HepG2 (cell line): Measurements from ENCODE around the gene PHKA2. TPM values are rescaled to one million over a fixed set of nuclear protein-coding genes. Genes with fewer than 3 reads are reported as not detected.

ENCODE experiments used
- ATAC-seq: fragments of 200-7000 bp; cut with Tn5 transposase; 3 replicates; pipeline ENCODE4 v1.9.1; 2020; ENCODE audit warnings: mild to moderate bottlenecking, moderate library complexity
- BruUV-seq: library from RNA; stranded (reverse); fragments of 400-500 nt; replicated peaks from 2 replicates; lab custom pipeline; 2021; lab: Mats Ljungman, UMichigan
- CTCF ChIA-PET: fragments of 300-600 bp; formaldehyde crosslinking; extraction: SDS; loops from one replicate; lab custom pipeline; 2021; ENCODE audit warnings: low total read pairs, inconsistent platforms, low intra/inter-chr PET ratio; lab: Yijun Ruan, JAX
- POLR2A ChIA-PET: fragments of 350-600 bp; sonication (Branson Sonifier 250); formaldehyde crosslinking; loops from one replicate; lab custom pipeline; 2020; ENCODE audit warnings: antibody characterized with exemption, inconsistent platforms; lab: Yijun Ruan, JAX
- DNase-seq: peaks from one replicate; pipeline ENCODE4 v3.0.0-alpha.2; 2015; ENCODE audit warnings: low spot score
- FAIRE-seq: peaks from 3 replicates; lab custom pipeline; 2011; peaks lifted over from hg19 to GRCh38; lab: Jason Lieb, UNC
- H2AFZ ChIP-seq: one replicate; pipeline ENCODE4 v1.6.1; 2011; ENCODE audit warnings: low read length, inconsistent platforms
- H3K27ac ChIP-seq: fragments of 300-600 bp; 3 replicates; pipeline ENCODE4 v1.8.0; 2011; ENCODE audit warnings: mixed run types, mild to moderate bottlenecking, mixed read lengths, low read length, inconsistent platforms; ENCODE audit not compliant: insufficient read depth; ENCODE audit errors: extremely low read length
- H3K27me3 ChIP-seq, 2 experiments: fragments of 200-600 bp in 1 of 2; 2 replicates in 1 of 2; 3 replicates in 1 of 2; pipeline versions ENCODE4 v1.6.0 to v1.8.0; 2011; ENCODE audit warnings: low read length in 2 of 2, mild to moderate bottlenecking in 2 of 2, moderate library complexity in 2 of 2, inconsistent platforms in 1 of 2; ENCODE audit not compliant: insufficient read depth in 2 of 2, control insufficient read depth in 1 of 2
- H3K36me3 ChIP-seq, 2 experiments: fragments of 200-600 bp in 1 of 2; replicated peaks in 1 of 2; 2 replicates in 1 of 2; 3 replicates in 1 of 2; pipeline versions ENCODE4 v1.5.1 to v1.8.0; 2011; ENCODE audit warnings: low read length in 2 of 2, inconsistent platforms in 1 of 2; ENCODE audit not compliant: insufficient read depth in 2 of 2, control insufficient read depth in 1 of 2
- H3K4me1 ChIP-seq: 2 replicates; pipeline ENCODE4 v1.5.1; 2012; ENCODE audit warnings: low read length, inconsistent platforms; ENCODE audit not compliant: insufficient read depth
- H3K4me2 ChIP-seq: 2 replicates; pipeline ENCODE4 v1.6.0; 2011; ENCODE audit warnings: low read depth, low read length, inconsistent platforms
- H3K4me3 ChIP-seq, 3 experiments: fragments of 200-600 bp in 1 of 3; sonication (generic), shearing (Covaris generic) in 1 of 3; replicated peaks in 1 of 3; 2 replicates each; pipeline ENCODE4 v1.5.1; 2011 to 2016; ENCODE audit warnings: low read length in 3 of 3, inconsistent platforms in 2 of 3, low read depth in 2 of 3, mild to moderate bottlenecking in 2 of 3, control low read depth in 1 of 3, mixed read lengths in 1 of 3; ENCODE audit not compliant: insufficient read depth in 1 of 3
- H3K79me2 ChIP-seq: one replicate; pipeline ENCODE4 v1.6.1; 2011; ENCODE audit warnings: low read length, inconsistent platforms; ENCODE audit not compliant: insufficient read depth
- H3K9ac ChIP-seq: 2 replicates; pipeline ENCODE4 v1.6.0; 2011; ENCODE audit warnings: mild to moderate bottlenecking, low read depth, low read length, inconsistent platforms; ENCODE audit not compliant: insufficient read depth
- H3K9me3 ChIP-seq: 2 replicates; pipeline ENCODE4 v1.5.1; 2012; ENCODE audit warnings: mild to moderate bottlenecking, low read length
- H4K20me1 ChIP-seq: 2 replicates; pipeline ENCODE4 v1.6.0; 2011; ENCODE audit warnings: inconsistent platforms, mild to moderate bottlenecking, low read length, moderate library complexity; ENCODE audit not compliant: insufficient read depth
- NFATC3 ChIP-seq: sonication (generic); formaldehyde crosslinking; IDR thresholded peaks from 2 replicates; pipeline ENCODE4 v1.5.1; 2020; ENCODE audit warnings: mild to moderate bottlenecking, missing genetic modification reagents
- RXRA ChIP-seq: sonication (generic); formaldehyde crosslinking; IDR thresholded peaks from 2 replicates; pipeline ENCODE4 v1.5.1; 2020; ENCODE audit warnings: missing genetic modification reagents
- U2AF1 ChIP-seq: fragments of 200-400 bp; formaldehyde crosslinking; optimal IDR thresholded peaks from 2 replicates; pipeline ENCODE3; 2017; ENCODE audit warnings: mild to moderate bottlenecking, low read depth, low read length
- ZNF160 ChIP-seq: sonication (generic); formaldehyde crosslinking; IDR thresholded peaks from 2 replicates; pipeline ENCODE4 v1.8.0; 2022; ENCODE audit warnings: mild to moderate bottlenecking, inconsistent platforms, missing genetic modification reagents
- ZNF660 ChIP-seq: sonication (generic); formaldehyde crosslinking; IDR thresholded peaks from 2 replicates; pipeline ENCODE4 v1.5.1; 2020; ENCODE audit warnings: mild to moderate bottlenecking, low read depth, missing genetic modification reagents, borderline replicate concordance
- ZNF775 ChIP-seq: sonication (generic); formaldehyde crosslinking; IDR thresholded peaks from 2 replicates; pipeline ENCODE4 v1.4.0; 2020; ENCODE audit warnings: missing genetic modification reagents, mild to moderate bottlenecking, moderate library complexity, borderline replicate concordance
- WGBS: methylation state at CpG from one replicate; pipeline ENCODE4 v1.1.6; 2017; ENCODE audit warnings: low lambda C conversion rate; 5-methylcytosine and 5-hydroxymethylcytosine counted together
- in situ Hi-C: cut with HindIII; loops from 2 replicates; pipeline ENCODE4 v1.10.0; 2017; ENCODE audit warnings: low pct_unique_long_range_greater_than_20kb; ENCODE audit not compliant: extremely low pct_ligation_motif_present
- intact Hi-C: fragments of 100-400 bp; cut with micrococcal nuclease; formaldehyde crosslinking; loops from one replicate; pipeline ENCODE4 v1.10.0; 2022; ENCODE audit not compliant: unreplicated experiment
- polyA plus RNA-seq, 8 experiments: library from polyadenylated mRNA; depleted of rRNA in 3 of 8; stranded (reverse) in 7 of 8; unstranded in 1 of 8; fragments of >200 nt; fragmentation: Illumina TruSeq in 4 of 8; extraction: Trizol in 4 of 8; gene quantifications; 2 replicates each; pipeline versions ENCODE4 v1.2.1 to v1.2.3, GENCODE V29; 2011 to 2016; ENCODE audit warnings: low read depth in 4 of 8, missing spikeins in 1 of 8, mixed read lengths in 1 of 8; ENCODE audit not compliant: insufficient read depth in 1 of 8
- total RNA-seq, 5 experiments: library from RNA; depleted of rRNA; stranded (reverse); fragments of >200 nt; fragmentation: Illumina TruSeq; extraction: Trizol; gene quantifications; 2 replicates each; pipeline ENCODE4 v1.2.3, GENCODE V29; 2016; ENCODE audit warnings: low read depth in 1 of 5
- TF ChIP-seq, protein P1 (sequence below): sonication (generic); formaldehyde crosslinking; IDR thresholded peaks from 2 replicates; pipeline ENCODE4 v1.5.0; 2020; ENCODE audit warnings: mild to moderate bottlenecking, low read depth, missing genetic modification reagents, borderline replicate concordance
- TF ChIP-seq, protein P2 (sequence below): sonication (generic); formaldehyde crosslinking; IDR thresholded peaks from 2 replicates; pipeline ENCODE4; 2020; ENCODE audit warnings: missing genetic modification reagents, mild to moderate bottlenecking, borderline replicate concordance
- TF ChIP-seq, protein P3 (sequence below): sonication (generic); formaldehyde crosslinking; IDR thresholded peaks from one replicate; pipeline ENCODE4 v1.5.1; 2020; ENCODE audit warnings: mild to moderate bottlenecking, missing genetic modification reagents; ENCODE audit errors: not compliant biosample characterization
- TF ChIP-seq, protein P4 (sequence below): sonication (generic); formaldehyde crosslinking; IDR thresholded peaks from 2 replicates; pipeline ENCODE4 v1.4.0; 2020; ENCODE audit warnings: missing genetic modification reagents

The PHKA2 gene
- total and polyA plus RNA-seq, 2 of the 13 experiments (the other 11 are each of a cell fraction or from before 2014, with no cell fraction given) = 20.5 to 273 TPM

DNA sequence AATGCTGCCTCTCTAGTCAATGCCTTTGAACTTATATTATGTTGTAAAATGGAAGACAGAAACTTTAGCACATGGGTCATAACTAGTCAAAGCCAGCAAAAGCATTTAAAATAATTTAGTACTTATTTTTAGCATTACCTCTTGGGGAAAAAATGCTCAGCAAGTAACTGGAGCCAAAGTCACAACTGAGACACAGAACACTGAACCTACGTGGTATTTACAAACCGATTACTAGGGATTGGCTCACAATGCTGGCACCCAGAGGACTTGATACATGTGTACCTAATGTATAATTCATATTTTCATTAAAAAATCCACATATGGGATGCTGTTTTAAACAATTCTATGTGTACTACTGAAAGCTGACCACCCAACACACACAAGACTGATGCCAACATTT is 38.4 kb downstream of the PHKA2 start:
- no peak for FAIRE-seq
- Histone ChIP-seq H3K4me3 (no peak overlapping the region), H4K20me1 (0 out of 2 replicates have a peak, but pooled peaks cover 2% of the 10 kb centered on the region), H3K9ac (no peak overlapping the region), H3K4me1 (no peaks in the 10 kb centered on the region), H2AFZ (no peak overlapping the region), H3K4me2 (no peak overlapping the region), H3K27ac (no peak overlapping the region), H3K36me3 (peaks cover 7 to 65% of the 10 kb centered on the region in 2 experiments; a peak in 4 of 5 replicates), H3K79me2 (no peaks in the 10 kb centered on the region), H3K27me3 (no peaks in the 10 kb centered on the region), H3K9me3 (no peaks in the 10 kb centered on the region)
- CTCF ChIA-PET = no interaction called here
- BruUV-seq = no TSS peak
- DNase-seq = no peak
- 100% methylated on average over 2 of the region's 2 CpGs for WGBS
- intact Hi-C loops (no loop called here), in situ Hi-C loops (loop anchor here (25.0 kb wide), 1 partner anchor 392 kb away; the partner anchor contains the start of gene PDHA1)
- no peak for ATAC-seq
- POLR2A ChIA-PET = no interaction called here
- TF ChIP-seq, protein P1, sequence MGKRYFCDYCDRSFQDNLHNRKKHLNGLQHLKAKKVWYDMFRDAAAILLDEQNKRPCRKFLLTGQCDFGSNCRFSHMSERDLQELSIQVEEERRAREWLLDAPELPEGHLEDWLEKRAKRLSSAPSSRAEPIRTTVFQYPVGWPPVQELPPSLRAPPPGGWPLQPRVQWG (CRISPR knock-in tag) = no peak
- TF ChIP-seq ZNF660 (CRISPR knock-in tag) = no peak
- no peak for TF ChIP-seq ZNF775
- TF ChIP-seq, protein P2, sequence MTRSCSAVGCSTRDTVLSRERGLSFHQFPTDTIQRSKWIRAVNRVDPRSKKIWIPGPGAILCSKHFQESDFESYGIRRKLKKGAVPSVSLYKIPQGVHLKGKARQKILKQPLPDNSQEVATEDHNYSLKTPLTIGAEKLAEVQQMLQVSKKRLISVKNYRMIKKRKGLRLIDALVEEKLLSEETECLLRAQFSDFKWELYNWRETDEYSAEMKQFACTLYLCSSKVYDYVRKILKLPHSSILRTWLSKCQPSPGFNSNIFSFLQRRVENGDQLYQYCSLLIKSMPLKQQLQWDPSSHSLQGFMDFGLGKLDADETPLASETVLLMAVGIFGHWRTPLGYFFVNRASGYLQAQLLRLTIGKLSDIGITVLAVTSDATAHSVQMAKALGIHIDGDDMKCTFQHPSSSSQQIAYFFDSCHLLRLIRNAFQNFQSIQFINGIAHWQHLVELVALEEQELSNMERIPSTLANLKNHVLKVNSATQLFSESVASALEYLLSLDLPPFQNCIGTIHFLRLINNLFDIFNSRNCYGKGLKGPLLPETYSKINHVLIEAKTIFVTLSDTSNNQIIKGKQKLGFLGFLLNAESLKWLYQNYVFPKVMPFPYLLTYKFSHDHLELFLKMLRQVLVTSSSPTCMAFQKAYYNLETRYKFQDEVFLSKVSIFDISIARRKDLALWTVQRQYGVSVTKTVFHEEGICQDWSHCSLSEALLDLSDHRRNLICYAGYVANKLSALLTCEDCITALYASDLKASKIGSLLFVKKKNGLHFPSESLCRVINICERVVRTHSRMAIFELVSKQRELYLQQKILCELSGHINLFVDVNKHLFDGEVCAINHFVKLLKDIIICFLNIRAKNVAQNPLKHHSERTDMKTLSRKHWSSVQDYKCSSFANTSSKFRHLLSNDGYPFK = no peak
- no peak for TF ChIP-seq NFATC3
- TF ChIP-seq RXRA (CRISPR knock-in tag) = no peak
- TF ChIP-seq, protein P3, sequence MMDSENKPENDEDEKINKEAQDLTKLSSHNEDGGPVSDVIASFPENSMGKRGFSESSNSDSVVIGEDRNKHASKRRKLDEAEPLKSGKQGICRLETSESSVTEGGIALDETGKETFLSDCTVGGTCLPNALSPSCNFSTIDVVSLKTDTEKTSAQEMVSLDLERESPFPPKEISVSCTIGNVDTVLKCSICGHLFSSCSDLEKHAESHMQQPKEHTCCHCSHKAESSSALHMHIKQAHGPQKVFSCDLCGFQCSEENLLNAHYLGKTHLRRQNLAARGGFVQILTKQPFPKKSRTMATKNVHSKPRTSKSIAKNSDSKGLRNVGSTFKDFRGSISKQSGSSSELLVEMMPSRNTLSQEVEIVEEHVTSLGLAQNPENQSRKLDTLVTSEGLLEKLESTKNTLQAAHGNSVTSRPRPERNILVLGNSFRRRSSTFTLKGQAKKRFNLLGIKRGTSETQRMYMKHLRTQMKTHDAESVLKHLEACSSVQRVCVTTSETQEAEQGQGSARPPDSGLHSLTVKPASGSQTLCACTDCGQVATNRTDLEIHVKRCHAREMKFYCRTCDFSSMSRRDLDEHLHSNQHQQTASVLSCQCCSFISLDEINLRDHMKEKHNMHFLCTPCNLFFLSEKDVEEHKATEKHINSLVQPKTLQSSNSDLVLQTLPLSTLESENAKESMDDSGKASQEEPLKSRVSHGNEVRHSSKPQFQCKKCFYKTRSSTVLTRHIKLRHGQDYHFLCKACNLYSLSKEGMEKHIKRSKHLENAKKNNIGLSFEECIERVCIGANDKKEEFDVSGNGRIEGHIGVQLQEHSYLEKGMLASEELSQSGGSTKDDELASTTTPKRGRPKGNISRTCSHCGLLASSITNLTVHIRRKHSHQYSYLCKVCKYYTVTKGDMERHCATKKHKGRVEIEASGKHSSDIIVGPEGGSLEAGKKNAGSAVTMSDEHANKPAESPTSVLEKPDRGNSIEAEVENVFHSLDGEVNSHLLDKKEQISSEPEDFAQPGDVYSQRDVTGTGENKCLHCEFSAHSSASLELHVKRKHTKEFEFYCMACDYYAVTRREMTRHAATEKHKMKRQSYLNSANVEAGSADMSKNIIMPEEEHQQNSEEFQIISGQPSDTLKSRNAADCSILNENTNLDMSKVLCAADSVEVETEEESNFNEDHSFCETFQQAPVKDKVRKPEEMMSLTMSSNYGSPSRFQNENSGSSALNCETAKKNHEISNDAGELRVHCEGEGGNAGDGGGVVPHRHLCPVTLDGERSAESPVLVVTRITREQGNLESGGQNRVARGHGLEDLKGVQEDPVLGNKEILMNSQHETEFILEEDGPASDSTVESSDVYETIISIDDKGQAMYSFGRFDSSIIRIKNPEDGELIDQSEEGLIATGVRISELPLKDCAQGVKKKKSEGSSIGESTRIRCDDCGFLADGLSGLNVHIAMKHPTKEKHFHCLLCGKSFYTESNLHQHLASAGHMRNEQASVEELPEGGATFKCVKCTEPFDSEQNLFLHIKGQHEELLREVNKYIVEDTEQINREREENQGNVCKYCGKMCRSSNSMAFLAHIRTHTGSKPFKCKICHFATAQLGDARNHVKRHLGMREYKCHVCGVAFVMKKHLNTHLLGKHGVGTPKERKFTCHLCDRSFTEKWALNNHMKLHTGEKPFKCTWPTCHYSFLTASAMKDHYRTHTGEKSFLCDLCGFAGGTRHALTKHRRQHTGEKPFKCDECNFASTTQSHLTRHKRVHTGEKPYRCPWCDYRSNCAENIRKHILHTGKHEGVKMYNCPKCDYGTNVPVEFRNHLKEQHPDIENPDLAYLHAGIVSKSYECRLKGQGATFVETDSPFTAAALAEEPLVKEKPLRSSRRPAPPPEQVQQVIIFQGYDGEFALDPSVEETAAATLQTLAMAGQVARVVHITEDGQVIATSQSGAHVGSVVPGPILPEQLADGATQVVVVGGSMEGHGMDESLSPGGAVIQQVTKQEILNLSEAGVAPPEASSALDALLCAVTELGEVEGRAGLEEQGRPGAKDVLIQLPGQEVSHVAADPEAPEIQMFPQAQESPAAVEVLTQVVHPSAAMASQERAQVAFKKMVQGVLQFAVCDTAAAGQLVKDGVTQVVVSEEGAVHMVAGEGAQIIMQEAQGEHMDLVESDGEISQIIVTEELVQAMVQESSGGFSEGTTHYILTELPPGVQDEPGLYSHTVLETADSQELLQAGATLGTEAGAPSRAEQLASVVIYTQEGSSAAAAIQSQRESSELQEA (CRISPR knock-in tag) = no peak
- no peak for TF ChIP-seq U2AF1
- TF ChIP-seq ZNF160 (CRISPR knock-in tag) = no peak
- TF ChIP-seq, protein P4, sequence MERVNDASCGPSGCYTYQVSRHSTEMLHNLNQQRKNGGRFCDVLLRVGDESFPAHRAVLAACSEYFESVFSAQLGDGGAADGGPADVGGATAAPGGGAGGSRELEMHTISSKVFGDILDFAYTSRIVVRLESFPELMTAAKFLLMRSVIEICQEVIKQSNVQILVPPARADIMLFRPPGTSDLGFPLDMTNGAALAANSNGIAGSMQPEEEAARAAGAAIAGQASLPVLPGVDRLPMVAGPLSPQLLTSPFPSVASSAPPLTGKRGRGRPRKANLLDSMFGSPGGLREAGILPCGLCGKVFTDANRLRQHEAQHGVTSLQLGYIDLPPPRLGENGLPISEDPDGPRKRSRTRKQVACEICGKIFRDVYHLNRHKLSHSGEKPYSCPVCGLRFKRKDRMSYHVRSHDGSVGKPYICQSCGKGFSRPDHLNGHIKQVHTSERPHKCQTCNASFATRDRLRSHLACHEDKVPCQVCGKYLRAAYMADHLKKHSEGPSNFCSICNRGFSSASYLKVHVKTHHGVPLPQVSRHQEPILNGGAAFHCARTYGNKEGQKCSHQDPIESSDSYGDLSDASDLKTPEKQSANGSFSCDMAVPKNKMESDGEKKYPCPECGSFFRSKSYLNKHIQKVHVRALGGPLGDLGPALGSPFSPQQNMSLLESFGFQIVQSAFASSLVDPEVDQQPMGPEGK = no peak
